Measurements from ENCODE around the gene NOS1AP.

DNA sequence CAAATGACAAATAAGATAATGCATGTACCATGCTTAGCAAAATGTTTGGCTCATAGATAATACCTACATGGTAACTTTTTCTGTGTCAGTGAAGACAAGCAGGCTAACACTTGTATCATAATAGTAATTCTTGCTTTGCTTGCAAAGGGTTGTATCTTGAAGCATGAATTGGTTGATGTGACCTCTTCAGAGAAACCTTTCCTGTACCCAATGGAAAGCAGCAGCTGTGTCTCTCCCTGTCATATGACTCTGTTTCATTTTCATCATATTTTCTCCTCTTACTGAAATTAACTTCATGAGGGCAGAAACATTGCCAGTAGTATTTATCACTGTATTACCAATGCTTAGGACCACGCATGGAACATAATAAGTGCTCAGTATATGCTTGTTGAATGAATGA, 338.0 kb downstream of the NOS1AP start:
- TF ChIP-seq CTCF (conservative IDR thresholded peaks at IDR 0.05; ENCODE audit: low read length): no peak
- no peak for TF ChIP-seq EZH2phosphoT487 (IDR thresholded peaks at IDR 0.05; ENCODE audit: borderline replicate concordance, low read depth, low read length)

Measured in OCI-LY7 (cell line).